Measurements from ENCODE around the gene TMEM51. TPM values are rescaled to one million over a fixed set of nuclear protein-coding genes. Genes with fewer than 3 reads are reported as not detected.

Gene TMEM51
- total RNA-seq, 2 experiments from 2014 or later: 0.14 to 0.15 TPM

- CTCF ChIA-PET: interaction anchor here (0.6 to 1.8 kb wide), 4 partner anchors 61 to 121 kb away, joined by 3 to 5 read pairs (median 4); no protein-coding TSS in a partner anchor
- Mint-ChIP-seq H3K9me3 (no peaks in the 10 kb centered on the region), H3K27me3 (ENCODE audit: low read depth) (peaks cover 5% of the 10 kb centered on the region), H3K36me3 (ENCODE audit: low read depth) (no peaks in the 10 kb centered on the region), H3K27ac (no peak overlapping the region), H3K4me3 (no peak overlapping the region), H3K4me1 (ENCODE audit: low read depth) (no peaks in the 10 kb centered on the region)
- intact Hi-C loops (cut with micrococcal nuclease): no loop called here
- no peak for DNase-seq
These were observed 57.3 kb downstream of the TMEM51 start for GRCh38 chr1:15210651-15211375.

GRCh38 chr1:15211424-15211823 is 57.9 kb downstream of the TMEM51 start:
- no peaks in the 10 kb centered on the region for H3K9me3 Mint-ChIP-seq
- H3K4me3 Mint-ChIP-seq: no peak overlapping the region
- no peak overlapping the region for H3K27ac Mint-ChIP-seq
- H3K27me3 Mint-ChIP-seq (ENCODE audit: low read depth): peaks cover 5% of the 10 kb centered on the region
- no peak for DNase-seq
- intact Hi-C loops (cut with micrococcal nuclease): no loop called here
- CTCF ChIA-PET: interaction anchor here (1.1 to 1.8 kb wide), 3 partner anchors 60 to 83 kb away, joined by 3 to 5 read pairs (median 5); no protein-coding TSS in a partner anchor
- no peaks in the 10 kb centered on the region for H3K4me1 Mint-ChIP-seq (ENCODE audit: low read depth)
- no peaks in the 10 kb centered on the region for H3K36me3 Mint-ChIP-seq (ENCODE audit: low read depth)

- DNase-seq: no peak
- CTCF ChIA-PET: interaction anchor here (1.8 kb wide), 1 partner anchor 59 kb away, joined by 5 read pairs; no protein-coding TSS in a partner anchor
- Mint-ChIP-seq H3K27me3 (ENCODE audit: low read depth) (peaks cover 5% of the 10 kb centered on the region), H3K36me3 (ENCODE audit: low read depth) (no peaks in the 10 kb centered on the region), H3K4me3 (no peak overlapping the region), H3K27ac (no peak overlapping the region), H3K9me3 (no peaks in the 10 kb centered on the region), H3K4me1 (ENCODE audit: low read depth) (no peaks in the 10 kb centered on the region)
- intact Hi-C loops (cut with micrococcal nuclease): no loop called here
These were observed 58.8 kb downstream of the TMEM51 start for GRCh38 chr1:15212216-15212953.

DNA sequence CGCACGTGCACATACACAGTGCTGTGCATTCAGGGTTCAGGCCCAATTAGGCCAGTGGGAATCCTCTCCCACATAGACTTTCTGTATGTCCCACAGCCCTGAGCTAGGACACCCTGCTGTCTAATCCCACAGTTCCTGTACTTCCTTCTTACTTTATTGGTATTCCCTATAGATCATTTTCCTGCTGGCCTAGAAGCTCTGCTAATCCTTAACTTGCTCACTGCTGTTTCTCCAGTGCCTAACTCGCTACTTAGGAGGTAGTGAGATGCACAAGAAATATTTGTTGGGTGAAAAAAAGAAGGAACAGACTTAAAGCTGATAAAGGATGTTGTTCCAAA is 59.4 kb downstream of the TMEM51 start:
- H3K4me1 Mint-ChIP-seq (ENCODE audit: low read depth): no peaks in the 10 kb centered on the region
- H3K4me3 Mint-ChIP-seq: no peak overlapping the region
- DNase-seq: no peak
- intact Hi-C loops (cut with micrococcal nuclease): no loop called here
- H3K27ac Mint-ChIP-seq: no peak overlapping the region
- H3K27me3 Mint-ChIP-seq (ENCODE audit: low read depth): peaks cover 5% of the 10 kb centered on the region
- CTCF ChIA-PET: no interaction called here
- H3K36me3 Mint-ChIP-seq (ENCODE audit: low read depth): no peaks in the 10 kb centered on the region
- H3K9me3 Mint-ChIP-seq: no peaks in the 10 kb centered on the region

DNA sequence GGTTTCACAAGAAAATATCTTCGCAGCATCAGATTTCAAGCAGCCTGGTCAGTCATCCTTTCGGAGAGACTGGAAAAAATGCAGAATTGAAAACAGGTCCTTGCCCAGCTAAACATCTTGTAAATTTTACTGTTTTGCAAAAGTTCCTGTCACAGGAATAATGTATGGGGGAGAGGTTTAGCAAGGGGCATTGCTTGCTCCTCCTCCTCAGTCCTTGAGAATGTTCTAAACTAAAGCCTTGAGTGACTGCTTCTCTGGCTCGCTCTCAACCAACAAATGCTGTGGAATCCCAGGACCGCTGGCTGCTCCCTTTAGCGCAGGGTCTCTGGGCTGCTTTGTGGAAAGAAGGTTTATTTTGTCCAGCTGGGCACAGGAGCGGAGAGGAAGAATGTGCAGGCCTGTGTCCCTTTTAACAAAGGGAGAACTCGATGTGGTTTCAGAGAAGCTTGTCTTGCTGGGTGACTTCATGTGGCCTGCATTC is 59.8 kb downstream of the TMEM51 start:
- Mint-ChIP-seq H3K36me3 (ENCODE audit: low read depth) (no peaks in the 10 kb centered on the region), H3K27me3 (ENCODE audit: low read depth) (peaks cover 5% of the 10 kb centered on the region), H3K27ac (no peak overlapping the region), H3K4me3 (no peak overlapping the region), H3K4me1 (ENCODE audit: low read depth) (no peaks in the 10 kb centered on the region), H3K9me3 (no peaks in the 10 kb centered on the region)
- CTCF ChIA-PET: no interaction called here
- DNase-seq: no peak
- intact Hi-C loops (cut with micrococcal nuclease): no loop called here

- Mint-ChIP-seq H3K27ac (no peak overlapping the region), H3K36me3 (ENCODE audit: low read depth) (no peaks in the 10 kb centered on the region), H3K4me1 (ENCODE audit: low read depth) (no peaks in the 10 kb centered on the region), H3K9me3 (no peaks in the 10 kb centered on the region), H3K27me3 (ENCODE audit: low read depth) (peaks cover 13% of the 10 kb centered on the region), H3K4me3 (no peak overlapping the region)
- CTCF ChIA-PET: interaction anchor here (0.6 kb wide), 1 partner anchor 89 kb away, joined by 5 read pairs; no protein-coding TSS in a partner anchor
- no peak for DNase-seq
- intact Hi-C loops (cut with micrococcal nuclease): no loop called here
These were observed 61.0 kb downstream of the TMEM51 start for GRCh38 chr1:15214527-15214926.

DNA sequence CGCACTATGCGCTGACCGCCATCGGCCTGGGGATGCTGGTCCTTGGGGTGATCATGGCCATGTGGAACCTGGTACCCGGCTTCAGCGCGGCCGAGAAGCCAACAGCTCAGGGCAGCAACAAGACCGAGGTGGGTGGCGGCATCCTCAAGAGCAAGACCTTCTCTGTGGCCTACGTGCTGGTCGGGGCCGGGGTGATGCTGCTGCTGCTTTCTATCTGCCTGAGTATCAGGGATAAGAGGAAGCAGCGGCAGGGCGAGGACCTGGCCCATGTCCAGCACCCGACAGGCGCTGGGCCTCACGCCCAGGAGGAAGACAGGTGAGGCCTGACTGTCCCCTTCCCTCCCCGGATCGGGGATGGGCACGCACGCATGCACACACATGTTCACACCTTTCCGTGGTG is 61.6 kb downstream of the TMEM51 start:
- no peaks in the 10 kb centered on the region for H3K4me1 Mint-ChIP-seq (ENCODE audit: low read depth)
- H3K27me3 Mint-ChIP-seq (ENCODE audit: low read depth): peaks cover 14% of the 10 kb centered on the region
- no peak overlapping the region for H3K27ac Mint-ChIP-seq
- H3K9me3 Mint-ChIP-seq: no peaks in the 10 kb centered on the region
- CTCF ChIA-PET: no interaction called here
- H3K36me3 Mint-ChIP-seq (ENCODE audit: low read depth): no peaks in the 10 kb centered on the region
- no peak for DNase-seq
- intact Hi-C loops (cut with micrococcal nuclease): no loop called here
- no peak overlapping the region for H3K4me3 Mint-ChIP-seq

GRCh38 chr1:15217654-15218053 is 64.1 kb downstream of the TMEM51 start:
- intact Hi-C loops (cut with micrococcal nuclease): no loop called here
- H3K9me3 Mint-ChIP-seq: no peaks in the 10 kb centered on the region
- H3K4me1 Mint-ChIP-seq (ENCODE audit: low read depth): no peaks in the 10 kb centered on the region

GRCh38 chr1:15218287-15219279 is 65.0 kb downstream of the TMEM51 start:
- intact Hi-C loops (cut with micrococcal nuclease): no loop called here
- no peak for DNase-seq
- H3K4me1 Mint-ChIP-seq (ENCODE audit: low read depth): no peaks in the 10 kb centered on the region
- H3K27me3 Mint-ChIP-seq (ENCODE audit: low read depth): peaks cover 14% of the 10 kb centered on the region
- no peaks in the 10 kb centered on the region for H3K9me3 Mint-ChIP-seq
- H3K36me3 Mint-ChIP-seq (ENCODE audit: low read depth): no peaks in the 10 kb centered on the region
- CTCF ChIA-PET: no interaction called here
- no peak overlapping the region for H3K4me3 Mint-ChIP-seq
- H3K27ac Mint-ChIP-seq: no peak overlapping the region

More at GRCh38 chr1:15217654-15218053, 64.1 kb downstream of the TMEM51 start:
- Mint-ChIP-seq H3K27ac (no peak overlapping the region), H3K4me3 (no peak overlapping the region), H3K36me3 (ENCODE audit: low read depth) (no peaks in the 10 kb centered on the region), H3K27me3 (ENCODE audit: low read depth) (peaks cover 10% of the 10 kb centered on the region)
- CTCF ChIA-PET: no interaction called here
- DNase-seq: no peak

DNA sequence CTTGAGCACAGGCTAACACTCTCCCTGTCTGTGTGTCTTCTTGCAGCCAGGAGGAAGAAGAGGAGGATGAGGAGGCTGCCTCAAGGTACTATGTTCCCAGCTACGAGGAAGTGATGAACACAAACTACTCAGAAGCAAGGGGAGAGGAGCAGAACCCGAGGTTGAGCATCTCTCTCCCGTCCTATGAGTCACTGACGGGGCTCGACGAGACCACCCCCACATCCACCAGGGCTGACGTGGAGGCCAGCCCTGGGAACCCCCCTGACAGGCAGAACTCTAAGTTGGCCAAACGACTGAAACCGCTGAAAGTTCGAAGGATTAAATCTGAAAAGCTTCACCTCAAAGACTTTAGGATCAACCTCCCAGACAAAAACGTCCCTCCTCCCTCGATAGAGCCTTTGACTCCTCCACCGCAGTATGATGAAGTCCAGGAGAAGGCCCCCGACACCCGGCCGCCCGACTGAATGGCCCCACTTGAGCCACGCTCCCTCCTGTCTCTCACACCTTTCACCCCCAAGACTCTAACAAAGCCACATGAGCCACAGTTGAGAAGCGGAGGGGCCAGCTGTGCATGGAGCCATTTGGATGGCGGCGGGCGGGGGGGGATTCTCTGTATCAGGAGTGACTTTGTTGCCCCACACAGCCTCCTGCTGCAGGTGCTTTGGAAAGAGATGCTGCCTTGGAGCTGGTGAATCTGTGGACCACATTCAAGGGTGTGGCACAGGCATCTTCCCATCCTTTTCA is 65.9 kb downstream of the TMEM51 start:
- no peaks in the 10 kb centered on the region for H3K4me1 Mint-ChIP-seq (ENCODE audit: low read depth)
- H3K27me3 Mint-ChIP-seq (ENCODE audit: low read depth): peaks cover 14% of the 10 kb centered on the region
- no peak overlapping the region for H3K4me3 Mint-ChIP-seq
- intact Hi-C loops (cut with micrococcal nuclease): no loop called here
- DNase-seq: no peak
- H3K9me3 Mint-ChIP-seq: no peaks in the 10 kb centered on the region
- no peaks in the 10 kb centered on the region for H3K36me3 Mint-ChIP-seq (ENCODE audit: low read depth)
- no peak overlapping the region for H3K27ac Mint-ChIP-seq
- CTCF ChIA-PET: no interaction called here

GRCh38 chr1:15220024-15220392 is 66.5 kb downstream of the TMEM51 start:
- H3K4me1 Mint-ChIP-seq (ENCODE audit: low read depth): no peaks in the 10 kb centered on the region
- no peak overlapping the region for H3K4me3 Mint-ChIP-seq
- CTCF ChIA-PET: interaction anchor here (0.6 to 0.7 kb wide), 3 partner anchors 15 to 52 kb away, joined by 3 to 5 read pairs (median 3); no protein-coding TSS in a partner anchor
- no peaks in the 10 kb centered on the region for H3K9me3 Mint-ChIP-seq
- DNase-seq: no peak
- intact Hi-C loops (cut with micrococcal nuclease): no loop called here
- no peaks in the 10 kb centered on the region for H3K36me3 Mint-ChIP-seq (ENCODE audit: low read depth)
- peaks cover 14% of the 10 kb centered on the region for H3K27me3 Mint-ChIP-seq (ENCODE audit: low read depth)
- no peak overlapping the region for H3K27ac Mint-ChIP-seq
